Astrocyte of the hippocampus (primary cell): Measurements from ENCODE around the gene MS4A14.
"Not testable (repeated sequence)": the region's sequence is repeated elsewhere in the genome, so short reads cannot be mapped to it uniquely, and the experiment has no call there.

Experiments
- DNase-seq: peaks from one replicate; pipeline ENCODE4 v3.0.0; 2011; ENCODE audit warnings: low read depth, low spot score

The MS4A14 gene

DNA sequence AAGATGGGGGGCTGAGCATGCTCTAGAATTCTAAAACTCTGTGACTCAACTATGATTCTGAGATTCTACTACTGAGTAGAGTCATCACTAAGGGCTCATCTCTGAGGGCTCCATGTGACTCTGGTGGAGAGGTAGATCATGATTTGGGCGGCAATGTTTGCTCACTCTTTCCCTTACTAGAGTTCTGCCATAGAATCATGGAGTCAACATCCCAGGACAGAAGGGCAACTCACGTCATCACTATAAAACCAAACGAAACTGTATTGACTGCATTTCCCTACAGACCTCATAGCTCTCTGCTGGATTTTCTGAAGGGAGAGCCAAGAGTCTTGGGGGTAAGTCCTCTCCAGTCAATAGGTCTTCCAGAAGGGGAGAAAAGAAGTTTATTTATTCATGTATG lies at the start of gene MS4A14:
Gene MS4A14, plus strand, starts transcription at position 78 of the 400 bp plus-strand sequence. Its CDS starts 120 bp downstream, at position 198.
- DNase-seq, result no peak

DNA sequence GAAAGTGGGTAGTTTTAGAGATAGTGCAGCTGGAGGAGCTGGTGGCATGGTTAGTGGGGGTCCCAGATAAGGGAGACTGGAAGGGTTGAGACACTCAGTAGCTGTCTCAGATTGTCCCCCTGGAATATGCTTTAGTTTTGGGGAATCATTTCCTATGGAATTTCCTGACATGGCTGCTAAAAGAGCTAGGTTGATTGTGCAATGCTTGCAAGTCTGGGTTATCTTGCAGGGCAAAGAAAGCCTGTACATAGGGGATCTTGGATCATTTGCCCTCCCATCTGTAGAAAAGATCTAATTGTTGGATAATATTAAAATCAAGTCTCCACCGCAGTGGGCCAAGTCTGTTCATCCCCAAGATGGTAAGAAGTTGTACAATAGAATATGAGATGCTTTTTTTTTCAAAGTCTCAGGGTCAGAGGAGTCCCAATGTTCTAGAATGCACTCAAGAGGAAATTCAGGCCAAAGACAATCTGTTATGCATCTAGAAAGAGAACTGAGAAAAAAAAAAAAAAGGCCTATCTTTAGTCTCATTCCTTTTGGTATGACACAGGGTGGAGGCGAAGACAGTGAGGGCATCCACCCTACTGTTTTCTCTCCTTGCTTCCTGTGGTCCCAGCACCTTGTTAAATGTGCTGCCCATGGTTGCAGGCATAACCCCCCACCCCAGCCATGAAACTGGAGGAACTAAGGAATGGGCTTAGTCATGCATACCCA lies 49.0 kb upstream of the MS4A14 start:
- no peak for DNase-seq

DNA sequence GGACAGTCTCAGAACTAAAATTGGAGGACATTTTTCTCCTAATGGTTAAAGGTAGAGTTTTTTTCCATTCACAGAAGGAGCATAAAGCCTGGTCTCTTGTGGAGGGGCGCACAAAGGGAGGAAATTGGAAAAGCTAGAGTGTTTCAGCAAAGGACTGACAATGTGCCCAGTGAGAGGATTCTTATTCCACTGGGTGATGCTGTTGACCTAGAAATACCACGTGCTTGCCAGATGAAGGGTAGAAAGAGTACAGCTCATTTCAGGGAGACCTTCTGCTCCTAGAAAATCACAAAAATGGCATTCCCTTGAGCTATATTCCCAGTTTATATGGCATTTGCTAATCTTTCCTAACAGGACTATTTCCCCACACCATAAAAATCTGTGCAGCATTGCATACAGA lies 48.1 kb upstream of the MS4A14 start:
- DNase-seq, result no peak

- no peak for DNase-seq
Observed at GRCh38 chr11:60349990-60350389, 46.3 kb upstream of the MS4A14 start.

DNA sequence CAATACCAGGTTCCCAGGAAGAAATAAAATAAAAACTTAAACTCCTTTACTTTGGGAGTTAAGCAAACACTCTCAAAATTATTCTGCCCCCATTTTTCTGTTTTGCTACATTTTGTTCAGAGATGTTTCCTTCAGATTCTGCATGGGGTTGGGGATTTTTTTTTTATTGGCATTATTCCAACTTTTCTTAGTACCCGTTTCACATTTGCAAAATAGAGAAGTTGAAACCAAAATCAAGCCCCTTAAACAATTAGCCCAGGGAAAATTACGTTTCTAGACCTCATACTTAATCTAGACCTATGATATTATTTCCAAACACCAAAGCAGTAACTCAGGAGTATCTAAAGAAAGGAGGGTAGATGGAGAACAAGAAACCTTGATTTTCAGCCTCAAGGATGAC lies 38.5 kb upstream of the MS4A14 start:
- no peak for DNase-seq

GRCh38 chr11:60360621-60361020 lies 35.6 kb upstream of the MS4A14 start:
- DNase-seq, result no peak

DNA sequence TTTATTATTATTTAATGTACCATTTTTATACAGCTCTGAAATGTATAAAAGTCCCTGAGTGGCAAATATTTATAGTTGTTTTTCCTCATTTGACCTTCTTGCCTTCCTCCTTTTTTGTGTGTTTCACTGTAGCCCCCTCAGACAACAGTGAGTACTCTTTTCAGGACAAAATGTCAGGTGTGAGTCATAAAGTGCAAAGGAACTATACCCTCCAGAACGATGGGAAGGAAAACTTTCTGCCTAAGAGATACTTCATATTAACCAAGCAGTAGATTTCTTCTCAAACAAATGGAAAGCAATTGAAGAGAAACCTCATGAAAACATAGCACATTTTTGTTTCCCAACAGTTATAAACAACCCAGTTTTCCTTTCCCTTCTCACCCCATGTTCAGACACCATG lies 34.0 kb upstream of the MS4A14 start:
- no peak for DNase-seq

GRCh38 chr11:60363542-60364470 lies 32.5 kb upstream of the MS4A14 start:
- DNase-seq, result peak; percentile 70

DNA sequence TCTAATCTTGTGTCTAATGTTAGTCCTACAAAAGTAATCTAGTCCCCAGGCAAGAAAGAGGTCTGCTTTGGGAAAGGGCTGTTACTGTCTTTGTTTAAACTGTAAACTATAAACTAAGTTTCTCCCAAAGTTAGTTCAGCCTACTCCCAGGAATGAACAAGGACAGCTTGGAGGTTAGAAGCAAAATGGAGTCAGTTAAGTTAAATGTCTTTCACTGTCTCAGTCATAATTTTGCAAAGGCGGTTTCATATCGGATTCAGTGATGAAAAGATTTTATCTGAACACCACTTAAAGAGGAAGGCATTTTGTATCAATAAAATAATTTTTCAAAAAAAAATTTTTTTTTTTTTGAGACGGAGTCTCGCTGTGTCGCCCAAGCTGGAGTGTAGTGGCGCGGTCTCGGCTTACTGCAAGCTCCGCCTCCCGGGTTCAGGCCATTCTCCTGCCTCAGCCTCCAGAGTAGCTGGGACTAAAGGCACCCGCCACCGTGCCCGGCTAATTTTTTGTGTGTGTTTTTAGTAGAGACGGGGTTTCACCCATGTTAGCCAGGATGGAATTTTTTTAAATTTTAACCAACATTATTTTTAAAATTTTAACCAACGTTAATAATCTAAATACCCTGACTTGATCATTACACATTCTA lies 29.9 kb upstream of the MS4A14 start:
- DNase-seq, result not testable (repeated sequence)

- DNase-seq, result no peak
Observed at GRCh38 chr11:60367009-60367408, 29.2 kb upstream of the MS4A14 start.

DNA sequence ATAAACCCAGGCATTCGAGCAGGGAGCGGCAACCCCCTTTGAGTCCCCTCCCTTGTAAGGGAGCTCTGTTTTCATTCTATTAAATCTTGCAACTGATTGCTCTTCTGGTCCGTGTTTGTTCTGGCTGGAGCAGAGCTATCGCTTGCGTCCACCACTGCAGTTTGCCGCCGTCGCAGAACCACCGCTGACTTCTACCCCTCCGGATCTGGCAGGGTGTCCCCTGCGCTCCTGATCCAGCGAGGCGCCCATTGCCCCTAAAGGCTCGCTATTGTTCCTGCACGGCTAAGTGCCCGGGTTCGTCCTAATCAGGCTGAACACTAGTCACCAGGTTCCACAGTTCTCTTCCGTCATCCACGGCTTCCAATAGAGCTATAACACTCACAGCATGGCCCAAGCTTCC lies 28.4 kb upstream of the MS4A14 start:
- DNase-seq, result no peak

GRCh38 chr11:60370252-60370810 lies 25.9 kb upstream of the MS4A14 start:
- no peak for DNase-seq

DNA sequence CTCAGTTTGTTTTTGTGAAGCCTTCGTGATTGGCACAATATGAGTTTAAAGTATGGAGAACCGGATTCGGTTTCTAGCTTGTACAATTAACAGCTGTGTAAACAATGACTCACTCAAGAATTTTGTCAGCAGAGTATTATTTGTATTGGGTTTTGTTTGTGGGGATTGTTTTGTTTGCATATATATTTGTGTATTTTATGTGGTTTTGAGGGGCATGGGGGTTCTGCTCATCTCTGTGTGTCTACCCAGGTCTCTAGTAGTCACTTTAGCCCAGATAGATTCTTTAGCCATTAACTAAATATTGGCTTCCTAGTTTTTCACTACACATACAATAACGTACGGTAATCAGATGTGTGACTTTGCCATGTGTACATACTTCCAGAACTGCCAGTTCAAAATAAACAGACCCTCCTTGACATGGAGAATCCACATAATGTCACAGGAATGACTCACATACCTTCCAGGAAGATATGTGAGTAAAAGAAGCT lies 25.4 kb upstream of the MS4A14 start:
- no peak for DNase-seq

GRCh38 chr11:60371386-60371785 lies 24.9 kb upstream of the MS4A14 start:
- DNase-seq, result no peak

- no peak for DNase-seq
Observed at GRCh38 chr11:60371854-60372253, 24.4 kb upstream of the MS4A14 start.

- DNase-seq, result no peak
Observed at GRCh38 chr11:60372767-60373166, 23.5 kb upstream of the MS4A14 start.

DNA sequence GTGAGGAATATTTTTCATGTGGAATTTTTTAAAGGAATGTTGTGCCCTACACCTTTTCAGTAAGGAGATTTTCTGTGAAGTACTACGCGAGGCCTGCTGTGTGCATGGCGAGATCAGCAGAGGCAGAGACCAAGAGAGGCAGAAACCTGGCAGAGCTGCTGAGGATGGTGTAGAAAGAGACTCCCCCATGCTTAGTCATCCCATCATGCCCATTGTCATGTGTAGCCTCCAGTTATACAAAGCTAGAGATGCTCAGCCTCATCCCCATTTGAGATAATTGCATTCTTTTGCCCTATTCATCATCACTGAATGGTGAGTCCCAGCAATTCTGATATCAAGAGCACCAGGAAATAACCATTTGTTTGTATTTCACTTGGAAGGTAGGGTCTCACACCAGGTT lies 20.9 kb upstream of the MS4A14 start:
- DNase-seq, result no peak

DNA sequence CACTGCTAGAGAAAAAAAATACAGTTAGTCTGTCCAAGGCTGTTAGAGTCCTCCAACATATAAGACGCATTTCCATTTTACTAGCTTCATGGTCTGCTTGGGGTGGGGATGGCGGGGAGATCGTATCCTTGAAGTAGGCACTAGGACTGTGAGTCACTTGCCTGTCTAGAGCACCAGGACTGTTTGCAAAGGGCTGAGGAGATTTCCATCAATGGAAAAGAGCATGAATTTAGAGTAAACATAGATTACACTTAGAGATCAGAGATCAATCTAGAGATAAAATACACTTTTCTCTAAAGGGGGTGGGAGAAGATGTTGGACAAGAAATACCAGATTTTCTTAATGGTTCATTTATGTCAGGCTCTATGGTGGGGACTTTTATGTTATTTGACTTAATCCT lies 19.7 kb upstream of the MS4A14 start:
- no peak for DNase-seq

DNA sequence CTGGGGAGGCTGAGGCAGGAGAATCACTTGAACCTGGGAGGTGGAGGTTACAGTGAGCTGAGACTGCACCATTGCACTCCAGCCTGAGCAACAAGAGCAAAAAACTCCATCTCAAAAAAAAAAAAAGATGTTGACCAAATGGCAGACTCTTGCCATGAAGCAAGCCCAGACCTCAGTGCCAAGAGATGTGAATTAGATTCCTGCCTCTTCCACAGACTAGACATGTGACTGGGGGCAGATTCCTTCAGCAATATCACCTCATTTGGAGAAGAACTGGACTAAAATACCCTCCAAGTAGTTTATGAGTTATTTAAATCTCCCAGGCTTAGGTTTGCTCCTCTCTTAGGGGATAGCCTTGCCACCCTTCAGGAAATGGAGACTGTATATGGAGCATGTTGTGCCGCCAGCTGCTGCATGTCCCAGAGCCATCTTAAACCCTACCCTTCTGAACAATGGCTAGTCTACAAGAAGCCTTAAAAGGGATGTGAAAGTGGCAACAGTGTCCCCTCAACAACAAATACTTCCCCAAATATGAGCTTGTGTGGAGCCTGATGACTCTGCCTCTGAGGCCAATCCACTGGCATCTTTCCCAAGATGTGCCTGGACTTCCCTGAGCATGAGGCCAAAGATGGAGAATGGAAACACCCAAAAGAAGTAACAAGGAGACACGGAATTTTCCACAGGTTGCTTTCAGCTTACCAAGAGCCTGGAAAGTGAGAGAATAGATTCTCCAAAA lies 18.7 kb upstream of the MS4A14 start:
- no peak for DNase-seq

GRCh38 chr11:60378354-60378753 lies 17.9 kb upstream of the MS4A14 start, which contains the start of gene MS4A7:
MS4A7 (plus strand) TSS chr11:60378532; CDS start chr11:60383142, 4,610 bp downstream.
- DNase-seq, result no peak

DNA sequence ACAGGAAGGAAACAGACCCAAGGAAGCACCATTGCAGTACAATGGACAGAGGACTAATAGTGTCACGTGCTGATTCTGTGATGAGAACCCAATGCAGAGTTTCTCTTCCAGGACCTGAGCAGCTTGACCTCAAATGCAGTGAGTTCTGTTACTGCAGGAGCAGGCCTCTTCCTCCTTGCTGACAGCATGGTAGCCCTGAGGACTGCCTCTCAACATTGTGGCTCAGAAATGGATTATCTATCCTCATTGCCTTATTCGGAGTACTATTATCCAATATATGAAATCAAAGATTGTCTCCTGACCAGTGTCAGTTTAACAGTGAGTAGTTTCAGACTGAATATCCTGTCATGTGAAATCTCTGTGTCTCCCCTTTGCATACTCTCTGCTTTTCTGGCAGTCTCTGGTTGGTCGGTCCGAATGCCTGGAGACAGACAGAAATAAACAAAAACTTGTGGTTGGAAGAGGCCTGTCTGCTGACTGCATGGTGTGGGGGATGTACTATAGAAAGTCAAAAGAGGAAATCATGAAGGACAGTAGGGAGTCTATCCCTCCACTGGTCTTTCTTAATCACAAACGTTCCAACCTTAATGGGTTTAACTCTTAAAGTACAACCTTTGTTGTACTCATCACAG lies 6.9 kb upstream of the MS4A14 start:
- no peak for DNase-seq
